Fibroblast of skin of scalp (primary cell): ENCODE results near the gene PARL.
A peak's percentile ranks its signal among the peaks of the same experiment; 100 is the strongest.

Source experiments
- DNase-seq: peaks from one replicate; pipeline ENCODE4 v3.0.0-alpha.2; 2013

Gene PARL

GRCh38 chr3:183845608-183846288 is 38.9 kb downstream of the PARL start:
- DNase-seq, result peak; percentile 44

GRCh38 chr3:183845090-183845489 is 39.6 kb downstream of the PARL start:
- no peak for DNase-seq

DNA sequence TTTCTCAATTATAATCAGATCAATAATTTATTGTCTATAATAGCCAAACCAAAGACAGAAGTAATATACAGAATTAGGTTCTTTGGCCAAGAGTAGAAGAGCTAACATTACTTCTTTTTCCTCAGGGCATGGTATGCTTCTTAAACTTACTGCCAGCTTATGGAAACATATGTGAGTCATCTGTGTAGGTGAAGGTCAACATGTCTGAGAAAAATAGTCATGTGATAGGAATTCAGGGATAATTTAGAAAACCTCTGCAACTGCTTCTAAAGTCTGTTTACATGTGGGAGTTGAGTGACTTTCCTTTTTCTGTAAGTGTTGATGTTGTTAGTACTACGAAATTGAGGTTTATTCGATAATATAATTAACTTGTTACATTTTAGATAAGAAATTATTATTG is 40.1 kb downstream of the PARL start:
- DNase-seq, result peak; percentile 74

GRCh38 chr3:183839751-183840150 is 44.9 kb downstream of the PARL start:
- no peak for DNase-seq

DNA sequence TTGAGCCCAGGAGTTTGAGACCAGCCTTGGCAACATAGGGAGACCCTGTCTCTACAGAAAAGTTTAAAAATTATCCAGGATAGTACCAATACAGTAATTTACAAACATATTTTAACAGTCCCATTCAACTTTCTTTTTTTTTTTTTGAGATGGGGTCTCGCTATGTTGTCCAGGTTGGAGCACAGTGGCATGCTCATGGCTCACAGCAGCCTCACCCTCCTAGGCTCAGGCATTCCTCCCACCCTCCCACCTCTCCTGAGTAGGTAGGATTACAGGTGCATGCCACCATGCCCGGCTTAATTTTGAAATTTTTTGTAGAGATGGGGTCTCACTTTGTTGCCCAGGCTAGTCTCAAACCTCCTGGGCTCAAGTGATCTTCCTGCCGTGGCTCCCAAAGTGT is 46.8 kb downstream of the PARL start:
- DNase-seq, result no peak

DNA sequence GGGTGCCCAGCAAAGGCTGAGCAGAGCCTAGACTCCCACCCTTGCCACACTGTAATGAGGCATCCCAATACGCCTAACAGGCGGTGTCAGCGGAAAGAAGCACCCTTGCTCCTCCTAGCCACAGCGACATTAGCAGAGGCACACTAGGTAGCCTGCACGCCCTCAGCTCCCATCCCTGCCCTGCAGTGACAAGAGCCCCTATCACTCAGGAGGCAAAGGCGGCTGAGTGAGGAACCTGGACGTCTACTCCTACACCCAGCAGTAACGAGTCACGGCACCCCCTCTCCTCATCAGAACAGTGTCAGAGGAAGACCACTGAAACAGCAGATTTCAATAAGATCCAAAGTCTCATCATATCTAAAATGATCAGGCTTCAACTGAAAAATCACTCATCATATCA is 47.3 kb downstream of the PARL start:
- no peak for DNase-seq

DNA sequence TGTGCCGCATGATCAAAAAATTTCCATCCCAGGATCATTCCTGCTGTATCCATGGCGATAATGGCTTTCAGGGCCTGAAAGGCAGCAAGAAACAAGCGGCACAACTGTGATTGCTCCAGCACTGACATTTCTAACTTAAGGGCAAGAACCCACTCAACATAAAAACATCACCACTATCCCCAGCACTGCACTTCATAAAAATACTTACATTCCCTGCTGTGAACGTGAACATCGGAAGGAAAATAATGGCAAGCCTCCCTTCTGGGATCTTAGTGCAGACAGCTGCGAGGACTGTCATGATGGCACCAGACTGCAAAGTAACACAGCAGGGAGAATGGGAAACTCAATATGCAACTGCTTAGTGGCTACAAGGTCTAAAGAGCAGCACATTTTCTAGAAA is 51.2 kb downstream of the PARL start:
- no peak for DNase-seq

GRCh38 chr3:183830187-183830586 is 54.5 kb downstream of the PARL start:
- no peak for DNase-seq

GRCh38 chr3:183829466-183829865 is 55.2 kb downstream of the PARL start:
- no peak for DNase-seq

DNA sequence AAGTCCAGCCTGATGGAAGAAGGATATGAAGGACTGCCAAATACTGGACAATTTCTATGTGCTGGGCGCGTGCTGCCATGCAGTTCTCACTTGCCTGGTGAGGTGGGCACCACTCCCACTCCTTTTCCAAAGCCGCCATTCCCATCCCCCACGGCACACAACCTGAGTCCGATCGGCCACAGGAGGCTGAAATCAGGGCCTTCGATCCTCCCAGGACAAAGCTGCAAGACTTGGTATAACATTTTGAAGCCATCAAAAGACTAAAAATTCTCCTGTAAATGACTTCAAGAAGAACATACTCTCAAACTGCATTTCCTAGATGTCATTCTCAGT is 56.2 kb downstream of the PARL start:
- no peak for DNase-seq

GRCh38 chr3:183827809-183828537 is 56.7 kb downstream of the PARL start:
- DNase-seq, result no peak

GRCh38 chr3:183826448-183827250 is 58.0 kb downstream of the PARL start:
- no peak for DNase-seq

GRCh38 chr3:183825456-183826161 is 59.1 kb downstream of the PARL start, which contains the start of gene MAP6D1:
Gene MAP6D1 (minus strand): TSS chr3:183825577. CDS start chr3:183825547, 30 bp downstream.
- peak; percentile 76 for DNase-seq

GRCh38 chr3:183824761-183825455 is 59.8 kb downstream of the PARL start:
- DNase-seq, result no peak

DNA sequence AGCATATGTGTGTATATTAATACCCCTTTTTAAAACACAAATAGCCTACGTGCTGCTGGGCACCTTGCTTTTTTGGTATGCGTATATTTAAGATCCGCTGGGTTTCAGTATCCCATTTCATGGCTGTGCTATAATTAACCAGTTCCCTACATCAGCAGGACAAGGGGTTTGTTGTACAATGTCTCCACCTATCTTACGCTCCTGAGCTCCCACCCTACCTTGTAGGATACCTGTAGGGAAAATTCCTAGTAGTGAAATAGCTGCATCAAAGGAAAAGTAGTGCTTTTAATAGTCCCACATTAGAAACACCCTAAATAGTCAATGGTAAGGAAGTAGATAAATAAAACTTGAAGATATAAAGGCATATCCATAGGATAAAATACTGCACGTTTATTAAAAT is 60.7 kb downstream of the PARL start:
- DNase-seq, result no peak

DNA sequence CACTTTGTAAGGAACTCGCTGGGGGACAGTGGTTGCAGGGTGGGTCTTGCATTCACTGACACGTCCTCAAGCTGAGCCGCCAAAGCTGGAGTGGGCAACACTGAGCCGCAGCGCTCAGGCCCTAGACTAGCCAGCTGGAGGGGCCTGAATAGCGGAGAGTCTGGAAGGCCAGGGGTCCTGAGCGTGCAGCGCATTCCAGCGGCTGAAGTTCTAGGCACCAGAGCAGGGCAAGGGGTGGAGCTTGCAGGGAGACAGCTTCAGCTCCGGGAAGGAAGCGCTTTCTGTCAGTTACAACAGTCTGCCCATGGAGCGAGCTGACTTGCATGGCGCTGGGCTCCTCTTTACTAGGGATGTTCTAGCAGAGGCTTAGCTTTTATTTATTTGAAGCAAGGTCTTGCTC is 62.0 kb downstream of the PARL start:
- no peak for DNase-seq

DNA sequence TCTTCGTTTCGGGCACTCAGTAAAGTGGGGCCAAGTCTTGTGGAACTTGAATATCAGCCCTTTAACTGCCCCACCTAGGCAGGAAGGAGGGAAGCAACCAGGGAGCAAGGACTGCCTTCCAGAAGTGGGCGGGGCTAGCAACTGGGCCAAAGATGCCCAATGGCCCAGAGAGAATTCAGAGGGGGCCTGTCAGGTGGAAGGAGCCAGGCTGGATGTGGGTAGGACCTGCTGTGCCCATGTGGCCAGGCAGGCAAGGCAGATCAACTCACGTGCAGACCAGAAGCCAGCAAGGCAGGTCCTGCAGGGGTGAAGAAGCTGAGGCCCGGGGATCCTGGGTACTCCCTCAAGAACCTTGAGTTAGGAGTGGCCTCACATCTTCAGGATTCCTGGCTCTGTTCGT is 64.8 kb downstream of the PARL start:
- no peak for DNase-seq

GRCh38 chr3:183818706-183819624 is 65.7 kb downstream of the PARL start:
- no peak for DNase-seq

- no peak for DNase-seq
Measured at GRCh38 chr3:183818041-183818620, 66.5 kb downstream of the PARL start.

DNA sequence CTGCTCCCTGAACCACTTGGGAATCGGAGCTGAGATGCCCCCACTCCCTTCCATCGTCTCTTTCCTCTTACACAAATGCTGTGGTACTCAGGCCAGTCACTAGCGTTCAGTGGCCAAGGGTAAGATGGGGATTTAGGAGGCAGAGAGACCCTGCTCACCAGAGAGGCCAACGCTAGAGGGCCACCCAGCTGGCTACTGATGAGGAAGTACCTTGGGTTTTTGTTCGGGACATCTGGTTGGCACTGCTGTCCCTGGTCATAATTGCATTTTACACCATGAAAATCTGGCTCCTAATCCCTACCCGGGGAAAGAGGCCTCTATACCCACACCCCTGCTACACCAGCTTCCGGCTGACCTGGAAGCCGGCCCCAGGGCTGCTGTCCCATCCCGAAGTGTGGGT is 67.0 kb downstream of the PARL start:
- DNase-seq, result no peak
